ENCODE results near the gene POU2F1.

- TF ChIP-seq, protein P1, sequence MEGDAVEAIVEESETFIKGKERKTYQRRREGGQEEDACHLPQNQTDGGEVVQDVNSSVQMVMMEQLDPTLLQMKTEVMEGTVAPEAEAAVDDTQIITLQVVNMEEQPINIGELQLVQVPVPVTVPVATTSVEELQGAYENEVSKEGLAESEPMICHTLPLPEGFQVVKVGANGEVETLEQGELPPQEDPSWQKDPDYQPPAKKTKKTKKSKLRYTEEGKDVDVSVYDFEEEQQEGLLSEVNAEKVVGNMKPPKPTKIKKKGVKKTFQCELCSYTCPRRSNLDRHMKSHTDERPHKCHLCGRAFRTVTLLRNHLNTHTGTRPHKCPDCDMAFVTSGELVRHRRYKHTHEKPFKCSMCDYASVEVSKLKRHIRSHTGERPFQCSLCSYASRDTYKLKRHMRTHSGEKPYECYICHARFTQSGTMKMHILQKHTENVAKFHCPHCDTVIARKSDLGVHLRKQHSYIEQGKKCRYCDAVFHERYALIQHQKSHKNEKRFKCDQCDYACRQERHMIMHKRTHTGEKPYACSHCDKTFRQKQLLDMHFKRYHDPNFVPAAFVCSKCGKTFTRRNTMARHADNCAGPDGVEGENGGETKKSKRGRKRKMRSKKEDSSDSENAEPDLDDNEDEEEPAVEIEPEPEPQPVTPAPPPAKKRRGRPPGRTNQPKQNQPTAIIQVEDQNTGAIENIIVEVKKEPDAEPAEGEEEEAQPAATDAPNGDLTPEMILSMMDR (IDR thresholded peaks at IDR 0.05): no peak
- no peak for TF ChIP-seq POLR2A (IDR thresholded peaks at IDR 0.05)
Measured at GRCh38 chr1:167474191-167474641, 253.5 kb downstream of the POU2F1 start.

Data from ovary (tissue), 3 donors.